ENCODE results near the gene FNIP1. TPM values are rescaled to one million over a fixed set of nuclear protein-coding genes. Genes with fewer than 3 reads are reported as not detected.

FNIP1 gene
- total RNA-seq, 1 experiment from 2014 or later = 16.4 TPM

DNA sequence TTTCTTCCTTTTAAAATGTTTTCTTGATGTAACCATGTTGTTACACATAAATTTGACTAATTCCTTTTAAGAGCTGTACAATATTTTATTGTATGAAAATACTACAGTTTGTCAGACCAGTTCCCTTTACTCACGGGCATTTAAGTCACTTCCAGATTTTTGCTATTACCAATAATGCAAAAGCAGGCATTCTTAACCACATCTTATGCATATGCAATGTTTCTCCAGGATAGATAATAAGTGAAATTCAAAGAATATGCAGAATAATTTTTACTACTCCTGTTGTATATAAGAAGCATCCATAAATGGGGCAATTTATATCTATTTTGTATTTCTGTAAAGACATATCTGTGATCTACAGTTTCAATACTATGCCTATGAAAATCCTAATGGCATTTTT lies 77.3 kb downstream of the FNIP1 start:
- H3K9me3 ChIP-seq (ENCODE audit: control insufficient read depth in 1 of 2, insufficient read depth in 1 of 2, low read depth in 1 of 2, low read length in 2 of 2) = no peaks in the 10 kb centered on the region
- intact Hi-C loops (cut with micrococcal nuclease) = no loop called here
- no peaks in the 10 kb centered on the region for H3K27me3 ChIP-seq (ENCODE audit: insufficient read depth, low read length)
- no peaks in the 10 kb centered on the region for H3K9me2 ChIP-seq (ENCODE audit: insufficient read depth)
- RAD21 ChIA-PET (ENCODE audit: low non-redundant PET in 1 of 2, low total read pairs in 2 of 2, uncharacterized antibody in 2 of 2, unreplicated experiment in 2 of 2) = no interaction called here
- H3K4me3 ChIP-seq (replicated peaks in 1 of 2; ENCODE audit: low read depth in 1 of 2, low read length in 2 of 2) = no peak overlapping the region
- H4K20me1 ChIP-seq (ENCODE audit: insufficient read depth) = no peaks in the 10 kb centered on the region; the same call in 1 of the 2 replicates
- CTCF ChIA-PET = no interaction called here
- ATAC-seq (no peak), DNase-seq (ENCODE audit: low read depth, low spot score) (no peak)
- no peaks in the 10 kb centered on the region for H3K4me1 ChIP-seq (ENCODE audit: control insufficient read depth in 1 of 2, insufficient read depth in 2 of 2, low read length in 2 of 2)
- no peak overlapping the region for H2AFZ ChIP-seq (ENCODE audit: low read depth, low read length, poor library complexity, severe bottlenecking)
- no peak for TF ChIP-seq ZNF274 (IDR thresholded peaks at IDR 0.05; ENCODE audit: low read depth, low read length)
- TF ChIP-seq POLR2A (IDR thresholded peaks at IDR 0.05; ENCODE audit: borderline replicate concordance, extremely low read depth, insufficient read depth, insufficient read length) = no peak
- no peak for TF ChIP-seq FOSL1 (IDR thresholded peaks at IDR 0.05; ENCODE audit: low read depth)
- TF ChIP-seq ELF1 (IDR thresholded peaks at IDR 0.05; ENCODE audit: borderline replicate concordance, low read depth) = no peak
- TF ChIP-seq EZH2phosphoT487 (IDR thresholded peaks at IDR 0.05; ENCODE audit: borderline replicate concordance) = no peak
- TF ChIP-seq, protein P1, sequence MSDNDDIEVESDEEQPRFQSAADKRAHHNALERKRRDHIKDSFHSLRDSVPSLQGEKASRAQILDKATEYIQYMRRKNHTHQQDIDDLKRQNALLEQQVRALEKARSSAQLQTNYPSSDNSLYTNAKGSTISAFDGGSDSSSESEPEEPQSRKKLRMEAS (IDR thresholded peaks at IDR 0.05) = no peak
- TF ChIP-seq POLR2AphosphoS5 (IDR thresholded peaks at IDR 0.05; ENCODE audit: low read depth, low read length) = no peak
- no peak for TF ChIP-seq CBX3 (IDR thresholded peaks at IDR 0.05; ENCODE audit: low read depth)
- no peak for TF ChIP-seq RAD21 (IDR thresholded peaks at IDR 0.05; ENCODE audit: low read depth)
- no peak for TF ChIP-seq JUND (IDR thresholded peaks at IDR 0.05)
- TF ChIP-seq TCF7L2 (IDR thresholded peaks at IDR 0.05; ENCODE audit: borderline replicate concordance, extremely low read depth, insufficient read depth, insufficient read length) = no peak
- no peak for TF ChIP-seq EGR1 (IDR thresholded peaks at IDR 0.05; ENCODE audit: low read depth)
- no peak for TF ChIP-seq ZFX (IDR thresholded peaks at IDR 0.05)
- POLR2A ChIA-PET = no interaction called here
- no peak overlapping the region for H3K27ac ChIP-seq (ENCODE audit: low read depth, low read length)
- no peak overlapping the region for H3K4me2 ChIP-seq (ENCODE audit: low read length)
- H3K9ac ChIP-seq (ENCODE audit: low read length) = no peak overlapping the region
- H3K79me2 ChIP-seq (ENCODE audit: insufficient read depth, low read length) = no peaks in the 10 kb centered on the region
- no peaks in the 10 kb centered on the region; a peak in 1 of 4 replicates for H3K36me3 ChIP-seq (ENCODE audit: control insufficient read depth in 1 of 2, insufficient read depth in 2 of 2, low read length in 2 of 2)
- no TSS peak for BruUV-seq (replicated peaks)

- ChIA-PET RAD21 (ENCODE audit: low non-redundant PET in 1 of 2, low total read pairs in 2 of 2, uncharacterized antibody in 2 of 2, unreplicated experiment in 2 of 2) (no interaction called here), CTCF (no interaction called here), POLR2A (no interaction called here)
- ATAC-seq (no peak), DNase-seq (ENCODE audit: low read depth, low spot score) (no peak)
- intact Hi-C loops (cut with micrococcal nuclease) = no loop called here
- Histone ChIP-seq H3K27me3 (ENCODE audit: insufficient read depth, low read length) (no peaks in the 10 kb centered on the region), H3K27ac (ENCODE audit: low read depth, low read length) (no peak overlapping the region), H3K9me2 (ENCODE audit: insufficient read depth) (no peaks in the 10 kb centered on the region), H4K20me1 (ENCODE audit: insufficient read depth) (no peaks in the 10 kb centered on the region; the same call in 1 of the 2 replicates), H3K9me3 (ENCODE audit: control insufficient read depth in 1 of 2, insufficient read depth in 1 of 2, low read depth in 1 of 2, low read length in 2 of 2) (no peaks in the 10 kb centered on the region), H2AFZ (ENCODE audit: low read depth, low read length, poor library complexity, severe bottlenecking) (no peak overlapping the region), H3K9ac (ENCODE audit: low read length) (no peak overlapping the region), H3K4me2 (ENCODE audit: low read length) (no peak overlapping the region), H3K36me3 (ENCODE audit: control insufficient read depth in 1 of 2, insufficient read depth in 2 of 2, low read length in 2 of 2) (no peaks in the 10 kb centered on the region; a peak in 1 of 4 replicates), H3K79me2 (ENCODE audit: insufficient read depth, low read length) (no peaks in the 10 kb centered on the region), H3K4me3 (replicated peaks in 1 of 2; ENCODE audit: low read depth in 1 of 2, low read length in 2 of 2) (no peak overlapping the region), H3K4me1 (ENCODE audit: control insufficient read depth in 1 of 2, insufficient read depth in 2 of 2, low read length in 2 of 2) (no peaks in the 10 kb centered on the region)
- no peak for TF ChIP-seq ELF1 (IDR thresholded peaks at IDR 0.05; ENCODE audit: borderline replicate concordance, low read depth)
- TF ChIP-seq, protein P2, sequence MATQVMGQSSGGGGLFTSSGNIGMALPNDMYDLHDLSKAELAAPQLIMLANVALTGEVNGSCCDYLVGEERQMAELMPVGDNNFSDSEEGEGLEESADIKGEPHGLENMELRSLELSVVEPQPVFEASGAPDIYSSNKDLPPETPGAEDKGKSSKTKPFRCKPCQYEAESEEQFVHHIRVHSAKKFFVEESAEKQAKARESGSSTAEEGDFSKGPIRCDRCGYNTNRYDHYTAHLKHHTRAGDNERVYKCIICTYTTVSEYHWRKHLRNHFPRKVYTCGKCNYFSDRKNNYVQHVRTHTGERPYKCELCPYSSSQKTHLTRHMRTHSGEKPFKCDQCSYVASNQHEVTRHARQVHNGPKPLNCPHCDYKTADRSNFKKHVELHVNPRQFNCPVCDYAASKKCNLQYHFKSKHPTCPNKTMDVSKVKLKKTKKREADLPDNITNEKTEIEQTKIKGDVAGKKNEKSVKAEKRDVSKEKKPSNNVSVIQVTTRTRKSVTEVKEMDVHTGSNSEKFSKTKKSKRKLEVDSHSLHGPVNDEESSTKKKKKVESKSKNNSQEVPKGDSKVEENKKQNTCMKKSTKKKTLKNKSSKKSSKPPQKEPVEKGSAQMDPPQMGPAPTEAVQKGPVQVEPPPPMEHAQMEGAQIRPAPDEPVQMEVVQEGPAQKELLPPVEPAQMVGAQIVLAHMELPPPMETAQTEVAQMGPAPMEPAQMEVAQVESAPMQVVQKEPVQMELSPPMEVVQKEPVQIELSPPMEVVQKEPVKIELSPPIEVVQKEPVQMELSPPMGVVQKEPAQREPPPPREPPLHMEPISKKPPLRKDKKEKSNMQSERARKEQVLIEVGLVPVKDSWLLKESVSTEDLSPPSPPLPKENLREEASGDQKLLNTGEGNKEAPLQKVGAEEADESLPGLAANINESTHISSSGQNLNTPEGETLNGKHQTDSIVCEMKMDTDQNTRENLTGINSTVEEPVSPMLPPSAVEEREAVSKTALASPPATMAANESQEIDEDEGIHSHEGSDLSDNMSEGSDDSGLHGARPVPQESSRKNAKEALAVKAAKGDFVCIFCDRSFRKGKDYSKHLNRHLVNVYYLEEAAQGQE (IDR thresholded peaks at IDR 0.05; ENCODE audit: low read depth) = no peak
- TF ChIP-seq EZH2phosphoT487 (IDR thresholded peaks at IDR 0.05; ENCODE audit: borderline replicate concordance) = no peak
- TF ChIP-seq EZH2 (IDR thresholded peaks at IDR 0.05) = no peak
- no peak for TF ChIP-seq RAD21 (IDR thresholded peaks at IDR 0.05; ENCODE audit: low read depth)
- TF ChIP-seq, protein P3, sequence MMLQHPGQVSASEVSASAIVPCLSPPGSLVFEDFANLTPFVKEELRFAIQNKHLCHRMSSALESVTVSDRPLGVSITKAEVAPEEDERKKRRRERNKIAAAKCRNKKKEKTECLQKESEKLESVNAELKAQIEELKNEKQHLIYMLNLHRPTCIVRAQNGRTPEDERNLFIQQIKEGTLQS (IDR thresholded peaks at IDR 0.05) = no peak
- TF ChIP-seq CEBPB (IDR thresholded peaks at IDR 0.05; ENCODE audit: low read depth) = no peak
- TF ChIP-seq JUND (IDR thresholded peaks at IDR 0.05) = no peak
- no peak for TF ChIP-seq POLR2AphosphoS5 (IDR thresholded peaks at IDR 0.05; ENCODE audit: low read depth, low read length)
- BruUV-seq (replicated peaks) = no TSS peak
Observed at GRCh38 chr5:131718487-131719014, 78.3 kb downstream of the FNIP1 start.

Data from HCT116 (cell line).